ENCODE measurements around the gene ZFYVE28. TPM values are rescaled to one million over a fixed set of nuclear protein-coding genes. Genes with fewer than 3 reads are reported as not detected.
A peak's percentile ranks its signal among the peaks of the same experiment; 100 is the strongest.

ZFYVE28 gene
- total RNA-seq, 1 experiment from 2014 or later, result 19.2 TPM

GRCh38 chr4:2411786-2412510 is 6.5 kb downstream of the ZFYVE28 start:
- Histone ChIP-seq H4K20me1 (ENCODE audit: insufficient read depth) (no peaks in the 10 kb centered on the region), H3K4me2 (ENCODE audit: low read length) (peak overlapping the region; percentile 86), H3K79me2 (ENCODE audit: insufficient read depth, low read length) (peaks cover 65% of the 10 kb centered on the region), H3K4me1 (ENCODE audit: control insufficient read depth in 1 of 2, insufficient read depth in 2 of 2, low read length in 2 of 2) (peaks cover 32 to 75% of the 10 kb centered on the region in 2 experiments), H2AFZ (ENCODE audit: low read depth, low read length, poor library complexity, severe bottlenecking) (no peak overlapping the region), H3K27ac (ENCODE audit: low read depth, low read length) (peak overlapping the region; percentile 91), H3K9me3 (ENCODE audit: control insufficient read depth in 1 of 2, insufficient read depth in 1 of 2, low read depth in 1 of 2, low read length in 2 of 2) (no peaks in the 10 kb centered on the region), H3K9me2 (ENCODE audit: insufficient read depth) (no peaks in the 10 kb centered on the region), H3K27me3 (ENCODE audit: insufficient read depth, low read length) (no peaks in the 10 kb centered on the region), H3K9ac (ENCODE audit: low read length) (peak overlapping the region; percentile 70), H3K4me3 (replicated peaks in 1 of 2; ENCODE audit: low read depth in 1 of 2, low read length in 2 of 2) (peak overlapping the region; percentile 47 to 58), H3K36me3 (ENCODE audit: control insufficient read depth in 1 of 2, insufficient read depth in 2 of 2, low read length in 2 of 2) (no peaks in the 10 kb centered on the region)
- ATAC-seq, result no peak
- DNase-seq (ENCODE audit: low read depth, low spot score), result no peak
- no TSS peak for BruUV-seq (replicated peaks)
- TF ChIP-seq POLR2A (IDR thresholded peaks at IDR 0.05; ENCODE audit: borderline replicate concordance, extremely low read depth, insufficient read depth, insufficient read length) (no peak), ZNF274 (IDR thresholded peaks at IDR 0.05; ENCODE audit: low read depth, low read length) (no peak)
- TF ChIP-seq, protein P1, sequence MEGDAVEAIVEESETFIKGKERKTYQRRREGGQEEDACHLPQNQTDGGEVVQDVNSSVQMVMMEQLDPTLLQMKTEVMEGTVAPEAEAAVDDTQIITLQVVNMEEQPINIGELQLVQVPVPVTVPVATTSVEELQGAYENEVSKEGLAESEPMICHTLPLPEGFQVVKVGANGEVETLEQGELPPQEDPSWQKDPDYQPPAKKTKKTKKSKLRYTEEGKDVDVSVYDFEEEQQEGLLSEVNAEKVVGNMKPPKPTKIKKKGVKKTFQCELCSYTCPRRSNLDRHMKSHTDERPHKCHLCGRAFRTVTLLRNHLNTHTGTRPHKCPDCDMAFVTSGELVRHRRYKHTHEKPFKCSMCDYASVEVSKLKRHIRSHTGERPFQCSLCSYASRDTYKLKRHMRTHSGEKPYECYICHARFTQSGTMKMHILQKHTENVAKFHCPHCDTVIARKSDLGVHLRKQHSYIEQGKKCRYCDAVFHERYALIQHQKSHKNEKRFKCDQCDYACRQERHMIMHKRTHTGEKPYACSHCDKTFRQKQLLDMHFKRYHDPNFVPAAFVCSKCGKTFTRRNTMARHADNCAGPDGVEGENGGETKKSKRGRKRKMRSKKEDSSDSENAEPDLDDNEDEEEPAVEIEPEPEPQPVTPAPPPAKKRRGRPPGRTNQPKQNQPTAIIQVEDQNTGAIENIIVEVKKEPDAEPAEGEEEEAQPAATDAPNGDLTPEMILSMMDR (IDR thresholded peaks at IDR 0.05 in 2 of 3, conservative IDR thresholded peaks at IDR 0.05 in 1 of 3; ENCODE audit: borderline replicate concordance in 1 of 3, insufficient read depth in 1 of 3, low read depth in 2 of 3, low read length in 2 of 3), result no peak
- TF ChIP-seq, protein P2, sequence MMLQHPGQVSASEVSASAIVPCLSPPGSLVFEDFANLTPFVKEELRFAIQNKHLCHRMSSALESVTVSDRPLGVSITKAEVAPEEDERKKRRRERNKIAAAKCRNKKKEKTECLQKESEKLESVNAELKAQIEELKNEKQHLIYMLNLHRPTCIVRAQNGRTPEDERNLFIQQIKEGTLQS (IDR thresholded peaks at IDR 0.05), result no peak
- CTCF ChIA-PET, result interaction anchor here (2.0 kb wide), 1 partner anchor 192 kb away, joined by 8 read pairs; no protein-coding TSS in a partner anchor
- intact Hi-C loops (cut with micrococcal nuclease), result loop anchor here (5.0 kb wide), 2 partner anchors 150 to 170 kb away; partner anchors contain the start of genes HAUS3, MXD4 and POLN
- RAD21 ChIA-PET (ENCODE audit: low non-redundant PET in 1 of 2, low total read pairs in 2 of 2, uncharacterized antibody in 2 of 2, unreplicated experiment in 2 of 2), result interaction anchor here in 1 of 2 experiments (0.8 kb wide), 1 partner anchor 119 kb away, joined by 3 read pairs; no protein-coding TSS in a partner anchor
- POLR2A ChIA-PET, result no interaction called here

- H3K4me2 ChIP-seq (ENCODE audit: low read length), result no peak overlapping the region
- no peaks in the 10 kb centered on the region for H3K9me3 ChIP-seq (ENCODE audit: control insufficient read depth in 1 of 2, insufficient read depth in 1 of 2, low read depth in 1 of 2, low read length in 2 of 2)
- H2AFZ ChIP-seq (ENCODE audit: low read depth, low read length, poor library complexity, severe bottlenecking), result no peak overlapping the region
- no peaks in the 10 kb centered on the region for H3K27me3 ChIP-seq (ENCODE audit: insufficient read depth, low read length)
- TF ChIP-seq EGR1 (IDR thresholded peaks at IDR 0.05; ENCODE audit: low read depth), result no peak
- H3K9me2 ChIP-seq (ENCODE audit: insufficient read depth), result no peaks in the 10 kb centered on the region
- intact Hi-C loops (cut with micrococcal nuclease), result no loop called here
- POLR2A ChIA-PET, result no interaction called here
- H3K4me1 ChIP-seq (ENCODE audit: control insufficient read depth in 1 of 2, insufficient read depth in 2 of 2, low read length in 2 of 2), result peaks cover 23 to 54% of the 10 kb centered on the region in 2 experiments
- CTCF ChIA-PET, result no interaction called here
- no peak for ATAC-seq
- no peak overlapping the region for H3K4me3 ChIP-seq (replicated peaks in 1 of 2; ENCODE audit: low read depth in 1 of 2, low read length in 2 of 2)
- DNase-seq (ENCODE audit: low read depth, low spot score), result no peak
- BruUV-seq (replicated peaks), result no TSS peak
- no peak overlapping the region for H3K9ac ChIP-seq (ENCODE audit: low read length)
- H3K36me3 ChIP-seq (ENCODE audit: control insufficient read depth in 1 of 2, insufficient read depth in 2 of 2, low read length in 2 of 2), result no peaks in the 10 kb centered on the region
- no peak overlapping the region for H3K27ac ChIP-seq (ENCODE audit: low read depth, low read length)
- H3K79me2 ChIP-seq (ENCODE audit: insufficient read depth, low read length), result peaks cover 44% of the 10 kb centered on the region
- RAD21 ChIA-PET (ENCODE audit: low non-redundant PET in 1 of 2, low total read pairs in 2 of 2, uncharacterized antibody in 2 of 2, unreplicated experiment in 2 of 2), result no interaction called here
- H4K20me1 ChIP-seq (ENCODE audit: insufficient read depth), result no peaks in the 10 kb centered on the region
Measured at GRCh38 chr4:2409381-2409783, 9.1 kb downstream of the ZFYVE28 start.

All from HCT116 (cell line).